SKM-1 (cell line): ENCODE measurements around the gene SYNGR2.

Experiments used
- DNase-seq: peaks from one replicate; lab custom pipeline; 2025; ENCODE audit not compliant: unreplicated experiment; lab: John Stamatoyannopoulos, UW

Gene SYNGR2

GRCh38 chr17:78197147-78197832 lies 28.9 kb downstream of the SYNGR2 start:
- no peak for DNase-seq

DNA sequence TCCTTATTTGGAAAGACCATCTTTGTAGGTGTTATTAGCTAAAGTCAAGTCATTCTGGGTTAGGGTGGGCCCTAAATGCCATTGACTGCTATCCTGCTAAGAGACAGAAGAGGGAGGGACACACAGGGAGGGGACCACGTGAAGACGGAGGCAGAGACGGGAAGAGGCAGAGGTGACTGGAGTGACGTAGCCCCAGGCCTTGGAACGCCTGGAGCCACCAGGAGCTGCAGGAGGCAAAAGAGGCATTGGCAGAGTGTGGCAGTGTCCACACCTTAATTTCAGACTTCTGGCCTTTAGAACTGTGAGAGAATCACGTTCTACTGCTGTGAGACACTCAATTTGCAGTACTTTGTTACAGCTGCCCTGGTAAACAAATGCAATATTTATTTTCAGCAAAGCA lies 32.1 kb downstream of the SYNGR2 start:
- no peak for DNase-seq

DNA sequence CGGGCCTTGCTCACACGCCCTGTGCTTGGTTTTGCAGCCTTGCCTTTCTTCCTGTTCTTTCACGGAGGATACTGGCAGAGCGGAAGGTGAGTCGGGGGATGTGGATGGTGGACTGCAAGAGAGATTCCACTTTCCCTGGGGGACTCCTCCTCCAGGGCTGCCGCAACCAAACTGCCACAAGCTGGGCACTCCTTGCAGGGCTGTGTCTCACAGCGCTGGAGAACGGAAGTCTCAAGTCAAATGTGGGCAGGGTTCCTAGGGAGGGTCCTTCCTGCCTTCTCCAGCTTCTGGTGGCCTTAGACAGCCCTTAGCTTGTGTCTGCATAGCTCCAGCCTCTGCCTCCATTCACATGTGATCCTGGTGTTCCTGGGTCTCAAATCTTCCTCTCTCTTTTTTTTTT lies 34.3 kb downstream of the SYNGR2 start:
- DNase-seq: no peak

DNA sequence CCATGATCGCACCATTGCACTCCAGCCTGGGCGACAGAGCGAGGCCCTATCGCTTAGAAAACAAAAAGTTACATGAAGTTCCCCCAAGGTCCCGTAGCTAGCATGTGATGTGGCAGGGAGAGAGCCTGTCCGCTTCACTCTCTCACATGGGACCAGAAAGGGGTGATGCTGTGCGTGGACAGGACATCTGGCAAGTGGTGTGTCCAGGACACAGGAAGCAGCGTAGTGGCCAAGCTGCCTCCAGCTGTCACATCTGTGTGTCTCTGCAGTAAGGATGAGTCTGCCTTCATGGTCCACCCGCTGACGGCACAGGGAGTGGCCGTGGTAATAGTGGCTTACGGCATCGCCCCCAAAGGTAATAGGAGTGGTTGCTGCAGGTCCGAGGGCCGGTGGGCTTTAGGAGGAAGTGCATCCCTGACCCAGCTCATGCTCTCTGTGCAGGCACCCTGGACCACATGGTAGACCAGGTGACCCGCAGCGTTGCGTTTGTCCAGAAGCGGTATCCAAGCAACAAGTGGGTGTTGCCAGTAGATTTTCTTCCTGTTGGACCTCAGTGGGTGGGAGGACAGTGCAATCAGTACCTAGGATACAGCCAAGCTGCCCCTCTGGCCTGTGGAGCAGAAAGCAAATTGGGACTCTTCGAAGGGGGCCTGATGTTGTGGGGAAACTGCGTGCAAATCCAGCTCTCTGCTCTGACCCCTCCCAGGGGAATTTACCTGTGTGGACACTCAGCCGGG lies 36.2 kb downstream of the SYNGR2 start:
- no peak for DNase-seq

- DNase-seq: no peak
Observed at GRCh38 chr17:78205124-78205775, 36.9 kb downstream of the SYNGR2 start.

DNA sequence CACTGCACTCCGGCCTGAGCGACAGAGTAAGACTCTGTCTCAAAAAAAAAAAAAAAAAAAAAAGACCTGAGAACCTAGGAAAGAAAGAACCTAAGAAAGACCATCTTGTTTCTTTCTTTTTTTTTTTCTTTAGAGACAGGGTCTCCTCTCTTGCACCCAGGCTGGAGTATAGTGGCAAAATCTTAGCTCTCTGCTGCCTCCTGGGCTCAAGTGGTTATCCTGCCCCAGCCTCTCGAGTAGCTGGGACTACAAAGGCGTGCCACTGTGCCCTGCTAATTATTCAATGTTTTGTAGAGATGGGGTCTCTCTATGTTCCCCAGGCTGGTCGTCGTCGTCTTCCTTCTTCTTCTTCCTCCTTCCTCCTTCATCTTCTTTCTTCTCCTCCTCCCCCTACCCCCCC lies 37.9 kb downstream of the SYNGR2 start:
- no peak for DNase-seq

DNA sequence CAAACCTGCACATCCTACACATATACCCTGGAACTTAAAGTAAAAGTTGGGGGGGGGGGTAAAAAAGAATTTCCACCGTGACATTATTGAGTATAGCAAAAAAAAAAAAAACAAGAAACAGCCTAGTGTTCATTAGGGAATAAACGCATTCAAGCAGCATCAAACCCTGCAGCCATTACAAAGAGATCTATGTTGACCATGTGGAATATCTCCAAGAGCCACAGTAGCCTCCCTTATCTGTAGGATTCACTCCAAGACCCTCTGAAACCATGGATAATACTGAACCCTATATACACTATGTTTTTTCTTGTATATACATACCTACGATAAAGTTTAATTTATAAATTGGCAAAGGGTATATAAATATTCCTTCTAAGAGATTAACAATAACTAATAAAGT lies 40.1 kb downstream of the SYNGR2 start:
- DNase-seq: no peak

GRCh38 chr17:78210111-78210510 lies 41.7 kb downstream of the SYNGR2 start:
- no peak for DNase-seq

GRCh38 chr17:78211032-78211431 lies 42.7 kb downstream of the SYNGR2 start:
- DNase-seq: no peak

DNA sequence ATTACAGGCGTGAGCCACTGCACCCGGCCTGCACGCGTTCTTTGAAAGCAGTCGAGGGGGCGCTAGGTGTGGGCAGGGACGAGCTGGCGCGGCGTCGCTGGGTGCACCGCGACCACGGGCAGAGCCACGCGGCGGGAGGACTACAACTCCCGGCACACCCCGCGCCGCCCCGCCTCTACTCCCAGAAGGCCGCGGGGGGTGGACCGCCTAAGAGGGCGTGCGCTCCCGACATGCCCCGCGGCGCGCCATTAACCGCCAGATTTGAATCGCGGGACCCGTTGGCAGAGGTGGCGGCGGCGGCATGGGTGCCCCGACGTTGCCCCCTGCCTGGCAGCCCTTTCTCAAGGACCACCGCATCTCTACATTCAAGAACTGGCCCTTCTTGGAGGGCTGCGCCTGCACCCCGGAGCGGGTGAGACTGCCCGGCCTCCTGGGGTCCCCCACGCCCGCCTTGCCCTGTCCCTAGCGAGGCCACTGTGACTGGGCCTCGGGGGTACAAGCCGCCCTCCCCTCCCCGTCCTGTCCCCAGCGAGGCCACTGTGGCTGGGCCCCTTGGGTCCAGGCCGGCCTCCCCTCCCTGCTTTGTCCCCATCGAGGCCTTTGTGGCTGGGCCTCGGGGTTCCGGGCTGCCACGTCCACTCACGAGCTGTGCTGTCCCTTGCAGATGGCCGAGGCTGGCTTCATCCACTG lies 45.8 kb downstream of the SYNGR2 start, which contains the start of gene BIRC5:
Gene BIRC5 (plus strand): TSS at position 238 of the 690 bp plus-strand sequence. CDS start 64 bp downstream, at position 302.
- DNase-seq: peak; percentile 77

DNA sequence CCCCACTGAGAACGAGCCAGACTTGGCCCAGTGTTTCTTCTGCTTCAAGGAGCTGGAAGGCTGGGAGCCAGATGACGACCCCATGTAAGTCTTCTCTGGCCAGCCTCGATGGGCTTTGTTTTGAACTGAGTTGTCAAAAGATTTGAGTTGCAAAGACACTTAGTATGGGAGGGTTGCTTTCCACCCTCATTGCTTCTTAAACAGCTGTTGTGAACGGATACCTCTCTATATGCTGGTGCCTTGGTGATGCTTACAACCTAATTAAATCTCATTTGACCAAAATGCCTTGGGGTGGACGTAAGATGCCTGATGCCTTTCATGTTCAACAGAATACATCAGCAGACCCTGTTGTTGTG lies 46.3 kb downstream of the SYNGR2 start:
- no peak for DNase-seq

- no peak for DNase-seq
Observed at GRCh38 chr17:78219396-78220150, 51.2 kb downstream of the SYNGR2 start.
